Upper lobe of left lung (tissue), 4 donors: ENCODE data around the gene ZC2HC1B.

Experiments used
- POLR2A ChIP-seq, 4 donors: fragments of 450-650 bp; IDR thresholded peaks; one replicate each; pipeline ENCODE4 v1.5.1; 2016 to 2017; ENCODE audit warnings: antibody characterized with exemption in 4 of 4, mild to moderate bottlenecking in 2 of 4
- POLR2AphosphoS5 ChIP-seq, 2 donors: sonication (generic); formaldehyde crosslinking; IDR thresholded peaks; one replicate each; pipeline ENCODE4 v1.5.1; 2017; ENCODE audit warnings: antibody characterized with exemption in 2 of 2
- TF ChIP-seq, protein P1 (sequence below), 6 experiments: fragments of 450-650 bp in 4 of 6; fragments of 200-600 bp in 2 of 6; sonication (generic) in 2 of 6; IDR thresholded peaks; one replicate each; pipeline ENCODE4 v1.5.1; 2016 to 2019; ENCODE audit warnings: antibody characterized with exemption in 6 of 6

DNA sequence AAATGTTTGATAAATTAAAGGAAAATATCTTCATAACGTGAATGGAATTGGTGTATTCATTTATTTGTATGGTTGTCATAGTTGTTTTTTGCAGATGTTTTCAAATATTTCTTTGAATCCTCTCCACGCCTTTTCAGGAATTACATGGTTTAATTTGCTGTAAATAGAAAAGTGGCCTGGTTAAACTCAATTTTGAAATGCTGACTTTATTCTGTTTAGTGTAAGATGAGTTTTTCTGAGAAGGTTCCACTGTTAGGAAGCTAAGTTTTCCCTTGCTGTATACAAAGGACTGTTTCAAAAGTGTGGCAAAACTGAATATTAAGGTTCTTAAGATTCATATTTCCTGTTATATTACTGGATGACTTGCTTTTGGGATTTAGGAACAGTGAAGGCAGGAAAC, 503 bp upstream of the ZC2HC1B start:
- TF ChIP-seq, protein P1, sequence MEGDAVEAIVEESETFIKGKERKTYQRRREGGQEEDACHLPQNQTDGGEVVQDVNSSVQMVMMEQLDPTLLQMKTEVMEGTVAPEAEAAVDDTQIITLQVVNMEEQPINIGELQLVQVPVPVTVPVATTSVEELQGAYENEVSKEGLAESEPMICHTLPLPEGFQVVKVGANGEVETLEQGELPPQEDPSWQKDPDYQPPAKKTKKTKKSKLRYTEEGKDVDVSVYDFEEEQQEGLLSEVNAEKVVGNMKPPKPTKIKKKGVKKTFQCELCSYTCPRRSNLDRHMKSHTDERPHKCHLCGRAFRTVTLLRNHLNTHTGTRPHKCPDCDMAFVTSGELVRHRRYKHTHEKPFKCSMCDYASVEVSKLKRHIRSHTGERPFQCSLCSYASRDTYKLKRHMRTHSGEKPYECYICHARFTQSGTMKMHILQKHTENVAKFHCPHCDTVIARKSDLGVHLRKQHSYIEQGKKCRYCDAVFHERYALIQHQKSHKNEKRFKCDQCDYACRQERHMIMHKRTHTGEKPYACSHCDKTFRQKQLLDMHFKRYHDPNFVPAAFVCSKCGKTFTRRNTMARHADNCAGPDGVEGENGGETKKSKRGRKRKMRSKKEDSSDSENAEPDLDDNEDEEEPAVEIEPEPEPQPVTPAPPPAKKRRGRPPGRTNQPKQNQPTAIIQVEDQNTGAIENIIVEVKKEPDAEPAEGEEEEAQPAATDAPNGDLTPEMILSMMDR (IDR thresholded peaks at IDR 0.05), result no peak
- no peak for TF ChIP-seq POLR2AphosphoS5 (IDR thresholded peaks at IDR 0.05)
- no peak for TF ChIP-seq POLR2A (IDR thresholded peaks at IDR 0.05)
